Heart right ventricle (tissue), 16 donors: ENCODE measurements around the gene LRRC8C. TPM values are rescaled to one million over a fixed set of nuclear protein-coding genes. Genes with fewer than 3 reads are reported as not detected.

Experiments
- ATAC-seq, 8 donors: fragments of 200-7000 bp; cut with Tn5 transposase; one replicate each; pipeline ENCODE4 v1.9.1; 2020; ENCODE audit warnings: mild to moderate bottlenecking in 8 of 8, moderate library complexity in 8 of 8, moderate number of reproducible peaks in 1 of 8
- DNase-seq, 2 donors: peaks; one replicate each; pipeline ENCODE4 v3.0.0-alpha.2; 2020
- H3K27ac ChIP-seq, 10 donors: fragments of 200-600 bp; sonication (generic) in 2 of 10; one replicate each; pipeline versions ENCODE4 v1.5.0 to v1.8.0; 2020 to 2022; ENCODE audit warnings: mild to moderate bottlenecking in 3 of 10
- H3K27me3 ChIP-seq, 7 donors: fragments of 200-600 bp; one replicate each; pipeline ENCODE4 v1.8.0; 2021 to 2022; ENCODE audit warnings: mild to moderate bottlenecking in 2 of 7
- H3K36me3 ChIP-seq, 9 donors: fragments of 200-600 bp; sonication (generic) in 1 of 9; one replicate each; pipeline versions ENCODE4 v1.5.0 to v1.8.0; 2020 to 2022; ENCODE audit warnings: mild to moderate bottlenecking in 2 of 9
- H3K4me1 ChIP-seq, 9 donors: fragments of 200-600 bp; sonication (generic) in 1 of 9; one replicate each; pipeline versions ENCODE4 v1.5.0 to v1.8.0; 2020 to 2022; ENCODE audit warnings: mild to moderate bottlenecking in 4 of 9
- H3K4me3 ChIP-seq, 10 donors: fragments of 200-600 bp; sonication (generic) in 2 of 10; one replicate each; pipeline versions ENCODE4 v1.5.0 to v1.8.0; 2020 to 2022; ENCODE audit warnings: mild to moderate bottlenecking in 7 of 10, moderate library complexity in 2 of 10
- H3K9me3 ChIP-seq, 11 donors: fragments of 200-600 bp in 10 of 11; sonication (generic) in 2 of 11; one replicate each; pipeline versions ENCODE4 v1.5.0 to v1.8.0; 2013 to 2022; ENCODE audit warnings: mild to moderate bottlenecking in 2 of 11, control low read depth in 1 of 11, moderate library complexity in 1 of 11
- WGBS, 2 donors: extraction: QIAGEN DNeasy Blood & Tissue Kit; methylation state at CpG; one replicate each; pipeline ENCODE4 v1.1.7; 2013; ENCODE audit warnings: inconsistent platforms in 1 of 2; 5-methylcytosine and 5-hydroxymethylcytosine counted together
- intact Hi-C, 10 donors: fragments of 100-400 bp; cut with DNase I; formaldehyde crosslinking; loops; one replicate each; pipeline versions ENCODE4 v1.11.1 to v1.14.2; 2022
- polyA plus RNA-seq, 2 donors: library from polyadenylated mRNA; stranded (reverse); fragments of 200-250 nt; gene quantifications; one replicate each; pipeline ENCODE4 v1.2.3, GENCODE V29; 2013
- total RNA-seq, 10 donors: library from RNA; stranded (reverse); fragmentation: NEBNext Ultra II Directional in 3 of 10; extraction: Animal tissue kit (Norgen Biotek cat#: 25700) in 3 of 10; gene quantifications; one replicate each; pipeline versions ENCODE4 v1.2.1 to v1.2.4, GENCODE V29; 2021 to 2023
- TF ChIP-seq, protein P1 (sequence below), 9 donors: fragments of 200-600 bp; sonication (generic) in 2 of 9; IDR thresholded peaks; one replicate each; pipeline versions ENCODE4 v1.5.0 to v1.8.0; 2021 to 2022; ENCODE audit warnings: antibody characterized with exemption in 9 of 9, mild to moderate bottlenecking in 5 of 9, moderate library complexity in 1 of 9
- donor health status: Arrhythmogenic right ventricular cardiomyopathy.
- donor health status: ischemic (EF 13 %, LVEDD 7.1; RV severe dilation, severe dysfunction).
- donor health status: healthy with polysubstance abuse.
- donor health status: DM: no; HTN: yes; CAD: no.
- donor health status: DM: no; HTN: no; CAD: no.
- donor health status: ischemic (EF 25% LVEDD 6.9; RV normal size, moderate dysfunction).
- donor health status: ischemic (EF 25% LVEDD 5.7; RV mildly dilated, moderate dysfunction).
- donor health status: healthy.
- donor health status: DM: yes; HTN: yes; CAD: no.
- donor health status: Ischemic cardiomyopathy.
- donor health status: ischemic (EF 35%, LVEDD 5.7; RV mildly dilated, moderate dysfunction).
- donor health status: nonischemic (EF 11% LVEDD 7.7; RV severe dilation, severe dysfunction).
- donor health status: DM: yes; HTN: yes; CAD: no.
- donor health status: PGD.
- donor health status: ischemic (EF 29% LVEDD 5.4; RV normal size, mild dysfunction).
- donor health status: nonischemic (EF 23%, LVEDD 6.1; RV moderate dilation, normal function).

LRRC8C gene
- total and polyA plus RNA-seq, 12 donors: 3.7 to 12.3 (median 8.2) TPM

DNA sequence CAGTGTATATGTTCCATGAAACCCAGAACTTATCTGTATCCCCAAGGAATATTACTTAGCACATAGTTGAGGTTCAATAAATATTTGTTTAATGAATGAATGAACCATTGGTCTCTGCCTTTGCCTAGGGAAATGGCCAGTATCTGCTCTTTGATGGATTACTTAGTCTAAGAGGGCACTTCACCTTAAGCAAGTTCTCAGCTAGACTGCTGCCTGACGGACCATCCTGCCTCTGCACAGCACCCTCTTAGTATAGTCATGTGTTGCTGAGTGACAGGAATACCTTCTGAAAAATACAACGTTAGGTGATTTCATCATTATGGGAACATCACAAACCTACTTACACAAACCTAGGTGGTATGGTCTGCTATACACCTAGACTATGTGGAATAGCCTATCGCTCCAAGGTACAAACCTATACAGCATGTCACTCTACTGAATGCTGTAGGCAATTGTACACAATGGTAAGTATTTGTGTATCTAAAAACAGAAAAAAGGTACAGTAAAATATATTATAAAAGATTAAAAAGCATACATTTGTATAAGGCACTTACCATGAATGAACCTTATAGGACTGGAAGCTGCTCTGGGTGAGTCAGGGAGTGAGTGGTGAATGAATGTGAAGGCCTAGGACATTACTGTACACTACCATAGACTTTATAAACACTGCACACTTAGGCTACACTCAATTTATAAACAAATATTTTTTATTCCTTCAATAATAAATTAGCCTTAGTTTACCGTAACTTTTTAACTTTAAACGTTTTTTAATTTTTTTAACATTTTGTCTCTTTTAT lies 104.2 kb downstream of the LRRC8C start:
- DNase-seq (no peak), ATAC-seq (no peak)
- Histone ChIP-seq H3K9me3 (no peaks in the 10 kb centered on the region), H3K4me1 (peaks cover 0 to 27% (median 11%) of the 10 kb centered on the region in 9 donors), H3K27ac (no peak overlapping the region), H3K4me3 (no peak overlapping the region), H3K27me3 (no peaks in the 10 kb centered on the region), H3K36me3 (no peaks in the 10 kb centered on the region)
- intact Hi-C loops: no loop called here
- TF ChIP-seq, protein P1, sequence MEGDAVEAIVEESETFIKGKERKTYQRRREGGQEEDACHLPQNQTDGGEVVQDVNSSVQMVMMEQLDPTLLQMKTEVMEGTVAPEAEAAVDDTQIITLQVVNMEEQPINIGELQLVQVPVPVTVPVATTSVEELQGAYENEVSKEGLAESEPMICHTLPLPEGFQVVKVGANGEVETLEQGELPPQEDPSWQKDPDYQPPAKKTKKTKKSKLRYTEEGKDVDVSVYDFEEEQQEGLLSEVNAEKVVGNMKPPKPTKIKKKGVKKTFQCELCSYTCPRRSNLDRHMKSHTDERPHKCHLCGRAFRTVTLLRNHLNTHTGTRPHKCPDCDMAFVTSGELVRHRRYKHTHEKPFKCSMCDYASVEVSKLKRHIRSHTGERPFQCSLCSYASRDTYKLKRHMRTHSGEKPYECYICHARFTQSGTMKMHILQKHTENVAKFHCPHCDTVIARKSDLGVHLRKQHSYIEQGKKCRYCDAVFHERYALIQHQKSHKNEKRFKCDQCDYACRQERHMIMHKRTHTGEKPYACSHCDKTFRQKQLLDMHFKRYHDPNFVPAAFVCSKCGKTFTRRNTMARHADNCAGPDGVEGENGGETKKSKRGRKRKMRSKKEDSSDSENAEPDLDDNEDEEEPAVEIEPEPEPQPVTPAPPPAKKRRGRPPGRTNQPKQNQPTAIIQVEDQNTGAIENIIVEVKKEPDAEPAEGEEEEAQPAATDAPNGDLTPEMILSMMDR (IDR thresholded peaks at IDR 0.05): no peak
- WGBS, 2 donors: 90 to 91% methylated on average over 5 of the region's 5 CpGs

DNA sequence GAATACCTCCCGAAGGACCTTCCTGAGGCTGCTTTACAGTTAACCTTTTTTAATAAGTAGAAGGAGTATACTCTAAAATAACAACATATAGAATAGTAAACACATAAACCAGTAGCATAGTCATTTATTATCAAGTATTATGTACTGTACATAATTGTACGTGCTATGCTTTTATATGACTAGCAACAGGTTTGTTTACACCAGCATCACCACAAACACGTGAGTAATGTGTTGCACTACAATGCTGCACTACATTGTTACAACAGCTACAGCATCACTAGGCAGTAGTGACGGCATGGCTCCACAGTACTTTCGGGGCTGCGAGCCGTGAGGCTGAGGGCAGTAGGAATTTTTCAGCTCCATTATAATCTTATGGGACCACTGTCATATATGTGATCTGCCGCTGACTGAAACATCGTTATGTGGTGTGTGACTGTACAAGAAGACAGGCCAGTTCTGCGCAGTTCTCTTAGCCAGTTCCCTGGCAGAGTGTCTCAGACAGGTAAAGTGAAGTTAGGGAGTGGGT lies 105.1 kb downstream of the LRRC8C start:
- no peaks in the 10 kb centered on the region for H3K27me3 ChIP-seq
- 91 to 92% methylated on average over 10 of the region's 10 CpGs for WGBS, 2 donors
- intact Hi-C loops: no loop called here
- peaks cover 0 to 27% (median 11%) of the 10 kb centered on the region in 9 donors for H3K4me1 ChIP-seq
- ATAC-seq: no peak
- DNase-seq: no peak
- TF ChIP-seq, protein P1 (IDR thresholded peaks at IDR 0.05): no peak
- no peaks in the 10 kb centered on the region for H3K36me3 ChIP-seq
- H3K9me3 ChIP-seq: no peaks in the 10 kb centered on the region
- H3K4me3 ChIP-seq: no peak overlapping the region
- H3K27ac ChIP-seq: no peak overlapping the region

DNA sequence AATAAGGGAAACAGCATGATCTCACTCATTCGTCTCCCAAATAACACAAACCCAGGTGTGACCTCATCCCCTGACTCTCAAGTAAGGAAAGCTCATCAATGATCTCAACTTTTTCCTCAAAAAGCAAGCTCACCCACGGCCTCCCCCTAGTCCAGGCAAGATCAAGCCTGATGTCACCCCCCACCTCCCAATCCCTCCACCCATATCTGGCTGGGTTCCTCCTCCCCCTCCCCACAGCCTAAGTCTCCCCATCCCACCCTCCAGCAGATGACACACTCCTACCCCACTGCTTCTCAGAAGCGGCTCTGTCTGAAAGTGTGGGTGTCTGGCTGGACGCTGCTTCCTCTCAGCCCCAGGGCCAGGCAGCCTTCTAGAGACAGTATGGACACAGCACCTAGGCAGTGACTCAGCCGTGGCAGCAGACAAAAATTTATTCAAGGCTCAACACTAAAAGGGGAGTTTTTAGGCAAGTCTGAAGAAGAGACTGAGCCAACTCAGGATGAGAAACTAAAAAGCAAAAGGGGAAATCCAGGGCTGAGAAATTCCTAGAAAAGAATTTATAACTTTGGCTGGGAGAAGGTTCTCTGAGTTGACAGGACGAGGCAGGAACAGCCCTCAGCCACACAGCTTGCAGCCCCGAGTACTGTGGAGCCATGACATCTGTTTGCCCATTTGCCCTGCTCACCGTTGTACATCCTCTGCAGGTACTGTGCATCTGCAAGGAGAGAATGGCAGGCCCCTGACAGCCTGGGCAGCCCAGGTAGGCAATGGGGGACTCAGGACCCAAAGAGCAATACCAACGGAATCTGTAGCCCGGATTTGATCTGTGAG lies 106.3 kb downstream of the LRRC8C start:
- Histone ChIP-seq H3K4me3 (no peak overlapping the region), H3K9me3 (no peaks in the 10 kb centered on the region), H3K4me1 (peaks cover 0 to 27% (median 11%) of the 10 kb centered on the region in 9 donors), H3K36me3 (no peaks in the 10 kb centered on the region), H3K27me3 (no peaks in the 10 kb centered on the region), H3K27ac (peak overlapping the region in 4 of 10 donors; percentile 19 to 46 (median 24))
- DNase-seq (no peak), ATAC-seq (peak; percentile 50 to 81 (median 72))
- intact Hi-C loops: no loop called here
- 51 to 60% methylated on average over 10 of the region's 10 CpGs for WGBS, 2 donors
- TF ChIP-seq, protein P1 (IDR thresholded peaks at IDR 0.05): no peak

DNA sequence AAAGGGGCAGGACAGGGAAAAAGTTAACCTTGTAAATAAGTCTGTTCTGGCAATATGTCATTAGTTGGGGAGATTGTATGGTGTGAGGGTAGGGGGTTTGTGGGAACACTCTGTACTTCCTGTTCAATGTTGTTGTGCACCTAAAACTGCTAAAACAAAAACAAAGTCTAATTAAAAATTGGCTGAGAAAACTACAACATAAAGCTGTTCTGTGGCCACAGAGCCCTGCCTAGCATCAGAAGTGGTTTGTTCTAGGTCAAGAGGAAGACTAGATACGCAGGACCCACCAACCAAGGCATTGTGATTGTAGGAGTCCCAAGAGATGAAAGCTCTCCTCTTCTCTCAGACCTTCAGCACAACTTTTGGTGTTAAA lies 106.9 kb downstream of the LRRC8C start:
- Histone ChIP-seq H3K4me3 (no peak overlapping the region), H3K36me3 (no peaks in the 10 kb centered on the region), H3K4me1 (peaks cover 0 to 21% (median 7%) of the 10 kb centered on the region in 9 donors), H3K27ac (peak overlapping the region in 4 of 10 donors; percentile 19 to 46 (median 24)), H3K9me3 (no peaks in the 10 kb centered on the region), H3K27me3 (no peaks in the 10 kb centered on the region)
- DNase-seq (no peak), ATAC-seq (peak in 2 of 8 donors; percentile 17 to 55)
- TF ChIP-seq, protein P1 (IDR thresholded peaks at IDR 0.05): no peak
- intact Hi-C loops: no loop called here
- WGBS, 2 donors: 75 to 82% methylated on average over 1 of the region's 1 CpG
